SK-MEL-5 (cell line): ENCODE data around the gene TMEM116. TPM values are rescaled to one million over a fixed set of nuclear protein-coding genes. Genes with fewer than 3 reads are reported as not detected.
"Not testable (repeated sequence)": the region's sequence is repeated elsewhere in the genome, so short reads cannot be mapped to it uniquely, and the experiment has no call there.

Experiments
- DNase-seq: peaks from one replicate; pipeline ENCODE4 v3.0.0-alpha.2; 2016; ENCODE audit warnings: low read depth, low spot score
- in situ Hi-C: cut with HindIII; loops from 2 replicates; pipeline ENCODE4 v1.10.0; 2016; ENCODE audit warnings: low sequenced_read_pairs, high pct_unique_total_duplicates, low pct_unique_long_range_greater_than_20kb
- polyA plus RNA-seq, 2 experiments: library from polyadenylated mRNA; depleted of rRNA; stranded (reverse); fragments of >200 nt; gene quantifications; 2 replicates each; pipeline ENCODE4 v1.2.3, GENCODE V29; 2015
- total RNA-seq: library from RNA; depleted of rRNA; stranded (reverse); fragments of >200 nt; shearing (Covaris generic); gene quantifications from 2 replicates; pipeline ENCODE4 v1.2.3, GENCODE V29; 2014; rRNA removed

The TMEM116 gene
- total RNA-seq, result 10.0 and 11.9 TPM in 2 replicates
- polyA plus RNA-seq (2015; cell fraction: cytosol; rRNA removed), result 10.0 and 11.9 TPM in 2 replicates
- polyA plus RNA-seq (2015; cell fraction: nucleus; rRNA removed), result 10.8 and 22.9 TPM in 2 replicates

DNA sequence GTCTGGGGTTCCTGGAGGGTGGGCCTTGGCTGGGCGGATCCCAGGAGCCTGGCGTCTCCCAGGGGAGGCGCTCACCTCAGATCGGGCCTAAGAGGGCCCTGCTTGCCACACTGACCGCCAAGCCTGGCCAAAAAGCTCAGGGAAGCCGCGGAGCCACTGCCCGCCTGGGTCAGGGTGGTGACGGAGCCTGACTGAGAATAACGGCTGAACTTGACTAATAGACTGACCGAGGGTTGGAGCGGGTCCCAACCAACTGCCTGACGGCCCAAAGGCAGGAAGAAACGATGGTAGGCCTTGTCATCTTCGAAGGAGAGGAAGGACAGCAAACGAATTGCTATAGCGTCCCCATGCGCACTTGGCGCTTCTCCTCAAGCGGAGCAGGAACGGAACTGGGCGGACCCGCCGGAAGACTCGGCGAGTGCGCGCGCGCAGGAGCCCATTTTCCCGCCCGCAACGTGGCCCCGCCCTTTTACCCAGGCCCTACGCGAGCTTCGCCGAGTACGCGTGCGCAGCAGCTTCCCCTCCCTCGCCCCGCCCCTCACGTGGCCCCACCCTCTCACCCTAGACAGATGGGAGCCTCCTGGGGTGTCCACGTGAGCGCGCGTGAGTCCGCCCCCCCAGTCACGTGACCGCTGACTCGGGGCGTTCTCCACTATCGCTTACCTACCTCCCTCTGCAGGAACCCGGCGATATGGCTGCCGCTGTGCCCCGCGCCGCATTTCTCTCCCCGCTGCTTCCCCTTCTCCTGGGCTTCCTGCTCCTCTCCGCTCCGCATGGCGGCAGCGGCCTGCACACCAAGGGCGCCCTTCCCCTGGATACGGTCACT, at the start of gene TMEM116, which contains the start of gene ERP29:
Gene TMEM116 (minus strand): TSS at position 391 of the 826 bp plus-strand sequence. CDS start 7,895 bp downstream, outside the sequence.
Gene ERP29 (plus strand): TSS at position 652 of the 826 bp plus-strand sequence. CDS start 40 bp downstream, at position 692.
- in situ Hi-C loops, result no loop called here

GRCh38 chr12:112061137-112061536, 48.2 kb upstream of the TMEM116 start:
- no peak for DNase-seq
- in situ Hi-C loops, result no loop called here

More for the DNA sequence above, at the start of gene TMEM116, which contains the start of gene ERP29:
- DNase-seq, result peak; percentile 98

GRCh38 chr12:112049351-112049750, 36.4 kb upstream of the TMEM116 start:
- in situ Hi-C loops, result no loop called here
- no peak for DNase-seq

DNA sequence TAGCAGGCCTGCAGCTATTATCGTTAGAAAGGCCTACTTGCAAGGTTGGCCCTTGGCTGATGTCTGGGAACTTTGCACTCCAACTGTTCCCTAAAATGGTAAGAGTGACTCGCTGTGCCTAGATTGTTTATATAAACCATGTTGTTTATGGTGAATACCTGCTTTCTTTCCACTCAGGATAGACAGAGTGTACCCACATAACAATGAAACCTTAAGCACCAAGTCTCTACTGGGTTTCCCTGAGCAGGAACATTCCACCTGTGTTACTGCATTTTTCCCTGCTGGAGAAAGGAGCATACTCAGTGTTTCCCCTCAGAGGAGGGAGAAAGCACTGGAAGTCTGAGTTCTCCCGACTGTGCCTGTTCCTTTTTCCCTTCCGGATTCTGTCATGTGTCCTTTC, 33.0 kb upstream of the TMEM116 start:
- DNase-seq, result no peak
- in situ Hi-C loops, result no loop called here

DNA sequence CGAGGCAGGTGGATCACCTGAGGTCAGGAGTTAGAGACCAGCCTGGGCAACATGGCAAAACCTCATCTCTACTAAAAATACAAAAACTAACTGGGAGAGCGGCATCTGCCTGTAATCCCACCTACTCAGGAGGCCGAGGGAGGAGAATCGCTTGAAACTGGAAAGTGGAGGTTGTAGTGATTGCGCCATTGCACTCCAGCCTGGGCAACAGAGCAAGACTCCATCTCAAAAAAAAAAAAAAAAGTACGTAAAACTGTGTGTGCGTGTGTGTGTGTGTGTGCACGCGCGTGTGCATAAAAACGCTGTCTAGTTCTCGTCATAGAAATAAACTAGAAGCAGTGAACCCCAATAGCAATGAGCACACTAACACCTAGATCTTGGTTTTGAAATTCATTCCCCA, 23.6 kb upstream of the TMEM116 start:
- in situ Hi-C loops, DNase-seq: not testable (repeated sequence)

GRCh38 chr12:112035219-112035785, 22.3 kb upstream of the TMEM116 start:
- in situ Hi-C loops, result no loop called here
- DNase-seq, result no peak

DNA sequence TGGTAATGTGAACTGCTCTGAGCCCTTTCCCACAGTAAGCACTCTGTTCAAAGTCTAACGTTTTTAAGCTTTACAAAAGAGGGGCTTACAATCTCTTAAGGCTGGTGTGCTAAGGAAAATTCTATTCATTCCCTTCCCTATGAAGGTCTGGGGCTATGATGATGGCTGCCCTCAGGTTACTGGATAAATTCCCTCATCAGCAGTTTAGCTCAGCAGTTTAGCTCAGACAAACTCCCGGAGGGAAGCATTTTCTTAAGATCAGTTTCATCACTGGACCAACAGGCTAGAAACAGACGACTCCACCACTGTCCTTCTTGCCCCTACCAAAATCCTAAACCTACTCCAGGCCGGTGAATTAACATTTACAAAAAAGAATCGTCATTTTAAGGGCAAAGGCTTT, 19.3 kb upstream of the TMEM116 start:
- in situ Hi-C loops, result no loop called here
- DNase-seq, result no peak

DNA sequence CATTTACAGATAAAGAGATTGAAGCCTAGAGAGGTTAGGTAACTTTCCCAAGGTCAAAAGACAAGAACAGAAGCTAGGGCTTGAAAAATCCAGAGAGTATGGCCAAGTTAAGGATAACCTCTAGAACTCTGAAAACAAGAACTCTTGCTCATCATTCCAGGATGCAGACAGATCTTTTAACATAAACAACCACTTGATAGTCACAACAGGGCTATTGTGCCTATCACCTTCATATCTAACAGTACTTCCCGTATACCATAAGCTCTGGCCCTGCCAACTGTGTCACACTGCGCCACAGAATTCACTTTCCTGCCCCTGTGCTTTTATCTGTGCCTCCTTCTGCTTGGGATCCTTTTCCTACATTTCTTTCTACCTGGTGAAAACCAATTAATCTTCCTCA, 18.5 kb upstream of the TMEM116 start:
- in situ Hi-C loops, result no loop called here
- peak; percentile 68 for DNase-seq

DNA sequence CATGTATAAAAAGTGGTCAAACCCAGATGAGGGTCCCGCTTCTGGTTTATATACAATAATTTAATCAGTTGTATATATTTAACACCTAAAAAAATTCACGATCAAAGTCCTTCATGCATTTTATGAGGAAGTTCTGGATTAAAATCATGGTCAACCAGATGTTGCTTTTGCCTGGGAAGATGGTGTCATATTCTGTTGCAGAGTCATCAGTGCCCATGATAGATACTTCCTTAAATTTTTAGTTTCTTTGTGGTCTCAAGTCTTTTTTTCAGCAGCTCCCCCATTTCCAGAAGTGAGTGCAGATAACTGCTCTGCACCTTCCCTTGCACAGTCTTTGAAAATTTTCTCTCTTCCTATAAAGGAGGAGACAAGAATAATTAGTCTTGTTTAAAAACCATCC, 16.3 kb upstream of the TMEM116 start:
- in situ Hi-C loops, result no loop called here
- no peak for DNase-seq

DNA sequence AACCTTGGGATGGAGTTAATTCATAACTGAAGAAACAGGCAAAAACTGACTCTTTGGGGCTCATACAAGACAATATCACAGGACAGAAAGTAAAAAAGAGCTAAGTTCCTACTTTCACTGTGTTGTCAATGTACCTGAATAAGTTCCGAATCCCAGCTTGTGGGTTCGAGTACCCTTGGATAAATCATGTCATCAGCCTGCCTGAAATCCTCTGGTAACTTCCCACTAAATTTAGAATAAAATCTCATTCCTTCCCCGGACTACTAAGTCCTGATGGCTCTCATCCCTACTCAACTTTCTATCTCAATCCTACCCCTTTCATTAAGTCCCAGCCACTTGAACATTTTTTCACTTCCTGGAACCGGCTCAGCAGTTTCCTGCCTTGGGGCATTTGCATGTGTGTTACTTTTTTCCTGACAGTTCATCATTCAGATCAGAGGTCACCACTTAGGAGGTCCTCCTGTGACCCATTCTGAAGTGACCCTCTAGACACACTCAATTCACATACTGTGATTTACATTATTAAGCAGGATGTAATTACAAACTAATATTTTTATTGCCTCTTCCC, 12.9 kb upstream of the TMEM116 start:
- in situ Hi-C loops, result no loop called here
- DNase-seq, result peak; percentile 56

DNA sequence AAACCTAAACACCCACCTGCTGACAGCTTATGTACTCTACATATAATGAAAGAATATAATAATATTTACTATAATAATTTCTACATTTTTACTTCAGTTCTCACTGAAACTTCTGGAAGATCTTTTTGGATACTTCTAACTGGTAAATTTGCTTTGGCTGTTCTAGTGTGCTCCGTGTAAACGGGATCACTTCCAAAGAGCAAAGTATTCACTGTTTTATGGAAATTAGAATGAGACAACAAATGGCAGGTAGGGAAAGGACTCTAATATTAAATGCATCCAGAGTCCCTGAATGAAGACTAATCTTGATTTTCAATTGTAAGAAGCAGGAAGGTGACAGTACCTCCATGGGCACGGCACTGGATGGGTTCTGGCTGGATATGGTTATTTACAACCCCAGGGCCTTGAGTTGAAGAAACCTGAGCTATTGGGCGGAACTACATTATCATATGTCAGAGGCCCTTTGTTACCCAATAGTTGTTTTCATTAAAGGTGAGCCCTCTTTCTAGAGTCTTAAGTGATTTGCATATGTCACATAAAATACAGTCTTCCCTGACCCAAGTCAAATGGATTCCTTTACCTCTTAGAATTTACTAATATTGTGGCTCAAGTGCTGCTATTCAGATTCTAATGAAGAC, 10.9 kb upstream of the TMEM116 start:
- no peak for DNase-seq
- in situ Hi-C loops, result no loop called here

GRCh38 chr12:112022241-112023016, 9.5 kb upstream of the TMEM116 start:
- DNase-seq, result no peak
- in situ Hi-C loops, result no loop called here

- no peak for DNase-seq
- in situ Hi-C loops, result no loop called here
Measured at GRCh38 chr12:112020947-112021457, 8.0 kb upstream of the TMEM116 start.

DNA sequence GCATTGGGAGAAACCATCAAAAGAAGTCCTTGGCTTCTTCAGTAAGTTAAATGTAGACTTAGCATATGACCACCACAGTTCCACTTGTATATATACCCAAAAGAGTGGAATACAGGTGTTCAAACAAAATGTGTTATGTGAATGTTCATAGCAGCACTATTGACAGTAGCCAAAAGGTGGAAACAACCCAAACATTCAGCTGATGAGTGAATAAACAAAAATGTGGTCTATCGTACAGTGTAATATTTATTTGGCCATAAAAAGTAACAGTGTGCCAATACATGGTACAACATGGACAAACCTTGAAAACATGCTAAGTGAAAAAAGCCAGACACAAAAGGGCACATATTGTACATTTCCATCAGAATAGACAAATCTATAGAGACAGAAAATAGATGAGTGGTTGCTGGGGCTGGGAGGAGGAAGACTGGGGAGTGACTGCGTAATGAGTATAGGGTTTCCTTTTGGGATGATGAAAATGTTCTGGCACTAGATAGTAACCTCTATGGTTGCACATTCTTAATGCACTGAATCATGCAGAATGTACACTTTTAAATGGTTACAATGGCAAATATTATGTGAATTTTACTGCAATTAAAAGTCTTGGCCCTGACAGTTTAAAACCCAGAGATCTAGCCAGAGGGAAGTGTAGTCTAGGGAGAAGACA, 5.7 kb upstream of the TMEM116 start:
- in situ Hi-C loops, result no loop called here

DNA sequence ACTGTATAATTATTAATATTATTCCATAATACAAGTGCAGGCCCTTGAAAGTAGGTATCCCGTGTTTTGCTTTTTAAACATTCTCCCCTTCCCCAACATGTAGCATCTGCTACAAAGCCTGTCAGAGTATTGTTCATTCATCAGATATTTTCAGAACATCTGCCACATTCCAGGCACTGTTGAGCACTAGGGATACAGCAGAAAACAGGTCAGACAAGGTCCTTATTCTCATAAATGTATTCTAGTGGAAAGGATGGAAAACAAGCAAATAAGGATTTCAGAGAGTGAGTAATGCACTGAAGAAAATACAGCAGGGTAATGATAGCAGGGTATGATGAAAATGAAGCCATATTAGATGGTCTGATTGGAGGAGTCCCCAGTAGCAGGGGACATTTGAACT, 4.1 kb upstream of the TMEM116 start:
- DNase-seq, result no peak
- in situ Hi-C loops, result no loop called here

More for the DNA sequence above, 5.7 kb upstream of the TMEM116 start:
- DNase-seq, result no peak

DNA sequence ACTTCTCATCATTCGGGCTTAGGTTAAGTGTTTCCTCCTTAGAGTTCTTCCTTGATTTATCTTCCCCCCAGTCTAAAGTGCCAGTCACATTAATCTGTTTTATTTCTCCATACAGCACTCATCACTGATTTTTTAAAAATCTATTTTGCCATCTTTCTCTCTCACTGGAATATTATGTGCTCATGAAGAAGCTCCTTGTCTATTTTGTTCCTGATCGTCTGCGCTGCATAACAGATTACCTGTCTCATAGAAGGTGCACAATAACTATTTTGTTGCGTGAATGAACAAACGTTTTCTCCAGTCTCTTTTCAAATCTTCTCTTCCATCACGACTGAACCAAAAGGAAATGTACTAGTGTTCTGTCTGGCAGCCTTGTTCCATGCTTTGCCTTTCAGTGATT, 3.0 kb upstream of the TMEM116 start:
- in situ Hi-C loops, result no loop called here
- no peak for DNase-seq
